AML-193 (cell line): ENCODE results near the gene ST7L.

ENCODE experiments used
- DNase-seq, 2 experiments: peaks; one replicate each; lab custom pipeline; 2025; lab: John Stamatoyannopoulos, UW

ST7L gene

DNA sequence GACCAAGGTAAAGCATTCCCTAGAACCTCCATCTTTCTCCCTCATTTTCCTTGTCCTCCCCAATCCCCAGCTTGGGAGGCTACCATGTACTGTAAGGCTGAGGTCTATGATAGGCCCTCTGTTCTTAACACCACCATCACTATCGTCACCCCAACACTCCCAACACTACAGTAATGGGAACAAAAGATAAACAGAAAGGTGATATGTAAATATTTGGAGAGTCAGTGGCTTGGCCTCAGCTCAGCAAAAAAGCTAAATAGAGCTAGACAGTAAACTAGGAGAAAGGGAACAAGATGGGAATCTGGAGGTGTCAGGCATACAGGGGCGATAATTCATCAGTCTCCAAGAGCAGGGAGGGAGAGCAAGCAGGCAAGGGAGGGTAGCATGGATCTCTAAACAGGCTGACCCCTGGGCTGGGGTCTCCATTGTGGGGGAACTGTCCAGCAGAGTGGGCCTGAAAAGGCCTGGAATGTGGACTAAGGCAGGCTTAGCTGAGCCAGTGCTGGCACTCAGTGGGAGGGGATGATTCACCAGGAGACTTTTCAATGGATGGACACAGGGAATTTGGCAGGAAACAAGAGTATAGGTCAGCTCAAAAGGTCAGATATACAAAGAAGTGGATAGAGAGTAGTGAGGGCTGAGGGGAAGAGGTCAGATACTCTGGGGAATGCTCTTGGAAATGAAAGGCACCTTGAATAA, 103.5 kb downstream of the ST7L start:
- no peak for DNase-seq

- no peak for DNase-seq
Measured at GRCh38 chr1:112514901-112515300, 104.0 kb downstream of the ST7L start.

GRCh38 chr1:112513112-112513870, 105.7 kb downstream of the ST7L start:
- DNase-seq, result no peak

- no peak for DNase-seq
Measured at GRCh38 chr1:112511897-112512296, 107.0 kb downstream of the ST7L start.

DNA sequence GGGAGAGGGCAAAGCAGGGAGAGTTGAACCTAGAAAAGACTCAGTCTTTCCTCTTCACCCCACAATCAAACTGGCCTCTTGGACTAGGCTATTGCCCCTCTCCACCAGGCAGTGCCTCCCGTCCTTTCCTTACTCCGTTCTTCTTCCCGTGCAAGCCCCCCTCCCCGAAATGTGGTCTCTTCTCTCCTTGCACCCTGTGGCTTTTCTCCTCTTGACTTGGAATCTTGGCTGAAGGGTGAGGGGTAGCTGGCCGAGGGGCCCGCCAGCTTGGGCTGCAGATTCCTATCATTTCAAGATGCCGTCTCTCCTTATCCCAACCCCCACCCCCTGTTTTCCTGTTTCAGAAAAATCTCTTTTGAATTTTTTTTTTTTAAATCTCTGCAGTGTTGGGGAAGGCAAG, 108.6 kb downstream of the ST7L start:
- no peak for DNase-seq

- no peak for DNase-seq
Measured at GRCh38 chr1:112509660-112510178, 109.2 kb downstream of the ST7L start.

DNA sequence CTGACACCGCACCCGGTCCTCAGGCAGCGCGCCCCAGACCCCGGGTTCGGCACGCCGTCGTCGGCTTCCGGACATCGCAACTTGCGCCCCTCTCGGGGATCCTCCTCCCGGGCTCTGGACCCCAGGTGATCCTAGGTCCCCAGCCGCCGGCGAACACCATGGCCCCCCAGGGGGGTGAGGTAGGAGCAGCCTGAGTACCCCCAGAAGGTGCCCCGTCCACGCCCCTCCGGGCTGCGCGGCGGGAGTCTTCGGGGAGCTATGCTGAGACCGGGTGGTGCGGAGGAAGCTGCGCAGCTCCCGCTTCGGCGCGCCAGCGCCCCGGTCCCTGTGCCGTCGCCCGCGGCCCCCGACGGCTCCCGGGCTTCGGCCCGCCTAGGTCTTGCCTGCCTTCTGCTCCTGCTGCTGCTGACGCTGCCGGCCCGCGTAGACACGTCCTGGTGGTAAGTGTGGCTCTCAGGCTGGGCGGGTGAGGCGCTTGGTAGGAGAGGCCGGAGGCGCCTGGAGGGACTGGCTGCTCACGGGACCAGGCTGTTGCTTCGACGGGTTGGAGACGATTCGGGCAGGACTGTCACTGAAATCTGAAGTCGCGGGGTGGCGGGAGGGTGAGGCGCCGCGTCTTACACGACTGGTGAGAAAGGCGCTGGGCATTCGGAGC, 109.8 kb downstream of the ST7L start:
- DNase-seq, result no peak

DNA sequence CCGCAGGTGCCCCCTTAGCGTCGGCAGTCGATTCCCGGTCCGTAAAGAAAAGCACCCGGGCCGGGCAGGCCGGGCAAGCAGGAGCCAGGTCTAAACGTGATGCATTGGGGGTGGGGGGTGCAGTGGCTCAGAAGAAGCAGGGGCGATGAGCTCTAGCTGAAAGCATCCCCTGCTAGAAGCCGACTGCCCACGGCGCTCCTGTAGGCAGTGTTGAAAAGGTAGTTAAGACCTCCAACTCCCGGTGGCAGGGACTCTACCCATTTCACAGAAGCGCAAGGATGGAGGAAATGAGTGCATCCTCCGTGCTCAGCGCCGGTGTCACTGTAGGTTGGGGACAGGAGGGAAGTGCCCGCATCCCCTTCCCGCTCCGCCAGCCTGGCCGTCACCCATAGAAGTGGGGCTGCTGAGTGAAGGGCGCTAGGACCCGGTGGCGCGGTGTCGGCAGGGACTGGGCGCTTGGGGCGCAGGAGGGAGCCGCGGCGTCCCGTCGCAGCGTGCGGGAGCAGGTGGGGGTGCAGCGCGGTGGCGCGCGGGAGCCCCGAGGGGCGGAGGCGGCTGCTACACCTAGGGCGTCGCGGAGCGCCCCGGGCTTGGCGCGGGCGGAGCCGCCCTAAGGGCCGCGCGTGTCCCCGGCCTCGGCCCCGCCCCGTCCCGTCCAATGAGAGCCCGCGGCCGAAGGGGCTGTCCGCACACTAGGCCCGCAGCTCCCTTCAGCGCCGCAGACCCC, 110.5 kb downstream of the ST7L start, which contains the start of gene WNT2B:
Gene WNT2B, plus strand, starts transcription at position 688 of the 727 bp plus-strand sequence. CDS start 298 bp downstream, outside the sequence.
- DNase-seq, result no peak

DNA sequence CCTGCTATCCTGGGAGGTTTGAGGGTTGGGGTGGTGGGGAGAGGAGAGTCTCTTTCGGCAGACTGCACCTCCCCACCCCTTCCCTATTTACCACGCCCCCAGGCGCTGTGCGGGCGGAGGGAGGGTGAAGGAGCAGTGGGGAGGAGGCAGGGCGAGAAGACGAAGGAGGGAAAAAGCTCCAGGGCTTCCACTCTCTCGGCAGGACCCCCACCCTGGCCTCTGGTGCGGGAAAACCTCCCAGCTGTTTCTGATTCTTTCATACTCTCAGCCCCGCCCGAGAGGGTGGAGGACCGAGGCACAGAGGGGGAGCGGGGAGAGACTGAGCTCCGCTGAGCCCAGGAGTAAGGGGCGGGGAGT, 111.0 kb downstream of the ST7L start:
- no peak for DNase-seq

DNA sequence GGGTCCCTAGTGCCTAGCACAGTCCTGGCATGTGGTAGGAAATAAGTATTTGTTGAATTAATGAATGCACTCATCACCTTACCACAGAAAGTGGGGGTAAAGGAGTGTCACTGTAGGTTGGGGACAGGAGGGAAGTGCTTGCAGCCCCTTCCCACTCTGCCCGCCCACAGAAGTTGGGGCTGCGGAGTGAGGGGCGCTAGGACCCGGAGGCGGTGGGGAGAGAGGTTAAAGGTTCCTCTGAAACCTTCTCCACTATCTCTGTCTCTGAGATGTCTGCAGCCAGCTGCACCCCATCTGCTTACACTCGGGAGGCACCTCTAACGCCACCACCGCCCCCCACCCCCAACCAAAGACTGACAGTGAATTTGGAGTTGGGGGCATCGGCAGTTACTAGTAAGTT, 111.6 kb downstream of the ST7L start:
- DNase-seq, result no peak

DNA sequence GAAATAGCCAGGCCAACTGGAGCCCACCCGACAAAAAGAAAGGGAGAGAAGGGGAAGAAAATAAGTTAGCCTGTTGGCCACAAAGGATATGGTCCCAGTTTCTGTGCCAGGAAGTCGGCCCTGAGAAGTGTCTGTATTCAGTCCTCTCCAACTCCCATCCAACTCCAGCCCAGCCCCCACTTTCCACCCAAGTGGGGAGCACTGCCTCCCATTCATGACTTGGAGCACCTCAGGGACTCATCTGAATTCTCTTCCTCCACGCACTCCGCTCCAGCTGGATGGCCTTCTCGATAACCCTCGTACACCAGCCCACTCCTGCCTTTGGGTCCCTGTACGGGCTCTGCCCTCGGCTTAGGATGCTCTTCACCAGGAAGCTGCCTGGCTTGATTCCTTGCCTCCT, 112.2 kb downstream of the ST7L start:
- no peak for DNase-seq

DNA sequence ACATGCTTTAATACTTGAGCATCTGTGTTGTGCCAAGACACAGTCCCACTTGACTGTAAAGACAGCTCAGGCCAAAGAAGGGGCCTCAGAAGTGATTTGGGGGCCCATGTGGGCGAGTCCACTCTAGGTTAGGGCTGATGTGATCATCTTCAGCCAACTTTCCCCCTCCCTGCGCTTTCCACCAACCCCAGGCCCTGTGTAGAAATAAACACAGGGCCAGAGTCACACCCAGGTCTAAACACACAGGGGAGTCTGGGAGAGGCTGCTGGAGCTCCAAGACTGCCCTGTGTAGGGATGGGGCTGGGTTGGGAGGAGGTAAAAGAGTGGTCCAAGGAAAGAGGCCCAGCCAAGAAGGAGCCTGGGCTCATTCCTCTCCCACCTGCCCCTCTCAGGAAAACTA, 112.6 kb downstream of the ST7L start:
- DNase-seq, result no peak

GRCh38 chr1:112505878-112506277, 113.1 kb downstream of the ST7L start:
- DNase-seq, result no peak

DNA sequence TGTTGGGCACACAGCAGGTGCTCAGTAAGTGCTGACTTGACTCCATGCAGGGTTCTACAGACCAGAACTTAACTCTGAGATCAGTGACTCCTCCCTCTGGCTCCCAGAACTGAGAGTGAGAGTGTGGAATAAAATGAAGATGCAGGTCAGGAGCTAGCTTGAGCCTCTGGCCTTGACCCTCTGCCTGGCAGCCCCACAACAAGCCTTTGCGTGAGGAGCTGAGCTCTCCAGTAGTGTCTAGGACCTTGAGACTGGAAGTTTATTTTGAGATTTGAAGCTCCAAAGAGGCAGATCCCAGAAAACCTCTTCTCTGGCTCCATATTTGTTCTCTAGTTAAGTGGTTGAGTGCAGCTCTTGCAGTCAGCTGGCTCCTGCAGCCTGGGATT, 113.5 kb downstream of the ST7L start:
- DNase-seq, result no peak

- no peak for DNase-seq
Measured at GRCh38 chr1:112504661-112505399, 114.1 kb downstream of the ST7L start.

- no peak for DNase-seq
Measured at GRCh38 chr1:112504001-112504660, 114.8 kb downstream of the ST7L start.

DNA sequence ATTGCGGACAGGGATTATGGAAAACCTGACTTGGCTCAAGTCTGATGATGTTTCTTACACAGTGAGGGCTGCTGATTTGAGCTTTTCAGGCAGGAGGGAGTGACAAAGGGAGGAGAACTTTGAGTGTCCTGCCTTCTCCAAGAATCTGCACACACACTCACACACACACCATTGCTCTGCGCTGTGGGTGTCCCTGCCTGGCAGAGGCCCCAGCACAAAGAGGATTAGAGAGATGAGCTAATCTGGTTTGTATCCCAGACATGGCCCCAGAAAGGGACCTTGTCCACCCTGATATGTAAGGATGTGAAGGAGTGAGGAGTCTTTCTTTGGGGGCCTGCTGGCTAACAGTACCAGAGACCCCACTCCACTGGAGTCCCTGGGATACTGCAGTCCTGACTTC, 116.1 kb downstream of the ST7L start:
- no peak for DNase-seq

GRCh38 chr1:112501810-112502641, 116.9 kb downstream of the ST7L start:
- peak in 1 of 2 experiments; percentile 3 for DNase-seq

DNA sequence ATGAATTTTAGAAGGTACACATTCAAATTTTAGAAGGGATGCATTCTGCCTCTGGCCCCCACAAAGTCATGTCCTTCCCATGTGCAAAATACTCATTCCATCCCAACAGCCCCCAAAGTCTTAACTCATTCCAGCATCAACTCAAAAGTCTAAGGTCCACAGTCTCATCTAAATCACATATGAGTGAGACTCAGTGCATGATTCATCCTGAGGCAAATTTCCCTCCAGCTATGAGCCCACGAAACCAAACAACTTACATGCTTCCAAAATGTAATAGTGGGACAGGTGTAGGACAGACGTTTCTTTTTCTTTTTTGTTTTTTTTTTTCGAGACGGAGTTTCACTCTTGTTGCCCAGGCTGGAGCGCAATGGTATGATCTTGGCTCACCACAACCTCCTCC, 122.7 kb downstream of the ST7L start:
- DNase-seq, result no peak

GRCh38 chr1:112493351-112493750, 125.6 kb downstream of the ST7L start:
- DNase-seq, result no peak
